Measurements from ENCODE around the gene FARP2. TPM values are rescaled to one million over a fixed set of nuclear protein-coding genes. Genes with fewer than 3 reads are reported as not detected.

The FARP2 gene
- total and polyA plus RNA-seq, 2 of the 4 experiments (the other 2 are of a cell fraction), result 17.1 to 30.8 TPM

DNA sequence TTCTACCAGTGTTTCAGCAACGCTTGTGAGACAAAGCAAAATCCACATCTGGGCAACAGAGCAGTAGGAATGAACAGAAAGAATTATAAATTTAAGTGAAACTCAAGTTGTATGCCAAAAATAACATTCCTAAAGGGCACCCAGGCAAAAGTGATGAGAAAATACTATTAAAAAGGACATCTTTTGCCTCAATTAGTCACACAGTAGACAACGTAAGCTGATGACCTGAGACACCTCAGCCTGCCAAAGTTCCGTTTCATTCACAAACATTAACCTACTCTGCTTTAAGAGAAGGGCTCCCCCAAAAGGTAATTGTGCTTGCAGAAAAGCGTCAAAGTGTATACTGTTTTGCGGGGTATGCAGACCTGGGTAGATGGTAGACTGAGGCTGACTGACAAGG, 47.8 kb upstream of the FARP2 start:
- no peak overlapping the region for H4K91ac ChIP-seq (ENCODE audit: insufficient read depth, low read depth, low read length)
- no peak overlapping the region for H4K8ac ChIP-seq (ENCODE audit: low read depth in 2 of 2, low read length in 2 of 2)
- 0 out of 2 replicates have a peak, but pooled peaks cover 7% of the 10 kb centered on the region for H3K4me1 ChIP-seq (ENCODE audit: control insufficient read depth, insufficient read depth, low read length)
- peaks cover 67% of the 10 kb centered on the region for H4K20me1 ChIP-seq (ENCODE audit: insufficient read depth, low read length)
- in situ Hi-C loops (cut with MboI; ENCODE audit: low sequenced_read_pairs) (no loop called here), intact Hi-C loops (cut with micrococcal nuclease) (no loop called here), dilution Hi-C loops (cut with HindIII; ENCODE audit: low sequenced_read_pairs, unreplicated experiment) (no loop called here)
- H2BK5ac ChIP-seq (ENCODE audit: low read depth, low read length, poor library complexity, severe bottlenecking), result no peak overlapping the region
- no peaks in the 10 kb centered on the region for H3K9me3 ChIP-seq (ENCODE audit: control insufficient read depth, insufficient read depth, low read length)
- H4K5ac ChIP-seq (ENCODE audit: low read depth, low read length), result no peak overlapping the region
- H3K9me1 ChIP-seq (ENCODE audit: insufficient read depth, low read length), result peaks cover 37% of the 10 kb centered on the region
- no peak overlapping the region for H2BK20ac ChIP-seq (ENCODE audit: low read depth, low read length)
- H3K27ac ChIP-seq (ENCODE audit: insufficient read depth, low read length), result no peak overlapping the region
- no peak overlapping the region for H2BK15ac ChIP-seq (ENCODE audit: low read depth, low read length)
- ATAC-seq (ENCODE audit: low read depth) (no peak), DNase-seq (no peak)
- no peaks in the 10 kb centered on the region for H3K27me3 ChIP-seq (ENCODE audit: control insufficient read depth, insufficient read depth, low read length)
- peaks cover 5% of the 10 kb centered on the region; the same call in 1 of the 2 replicates for H3K36me3 ChIP-seq (ENCODE audit: control insufficient read depth, insufficient read depth, low read length)
- no peak overlapping the region for H3K4me3 ChIP-seq (ENCODE audit: insufficient read depth, low read depth, low read length)
- H3K23ac ChIP-seq (ENCODE audit: low read depth, low read length), result no peak overlapping the region
- H2AFZ ChIP-seq (replicated peaks; ENCODE audit: low read length, poor library complexity), result no peak overlapping the region
- H2AK9ac ChIP-seq (replicated peaks; ENCODE audit: low read depth, low read length, poor library complexity), result no peak overlapping the region
- no peak overlapping the region for H2AK5ac ChIP-seq (ENCODE audit: low read depth, low read length)
- no peak overlapping the region for H3K14ac ChIP-seq (replicated peaks; ENCODE audit: low read depth, low read length)
- TF ChIP-seq, protein P1, sequence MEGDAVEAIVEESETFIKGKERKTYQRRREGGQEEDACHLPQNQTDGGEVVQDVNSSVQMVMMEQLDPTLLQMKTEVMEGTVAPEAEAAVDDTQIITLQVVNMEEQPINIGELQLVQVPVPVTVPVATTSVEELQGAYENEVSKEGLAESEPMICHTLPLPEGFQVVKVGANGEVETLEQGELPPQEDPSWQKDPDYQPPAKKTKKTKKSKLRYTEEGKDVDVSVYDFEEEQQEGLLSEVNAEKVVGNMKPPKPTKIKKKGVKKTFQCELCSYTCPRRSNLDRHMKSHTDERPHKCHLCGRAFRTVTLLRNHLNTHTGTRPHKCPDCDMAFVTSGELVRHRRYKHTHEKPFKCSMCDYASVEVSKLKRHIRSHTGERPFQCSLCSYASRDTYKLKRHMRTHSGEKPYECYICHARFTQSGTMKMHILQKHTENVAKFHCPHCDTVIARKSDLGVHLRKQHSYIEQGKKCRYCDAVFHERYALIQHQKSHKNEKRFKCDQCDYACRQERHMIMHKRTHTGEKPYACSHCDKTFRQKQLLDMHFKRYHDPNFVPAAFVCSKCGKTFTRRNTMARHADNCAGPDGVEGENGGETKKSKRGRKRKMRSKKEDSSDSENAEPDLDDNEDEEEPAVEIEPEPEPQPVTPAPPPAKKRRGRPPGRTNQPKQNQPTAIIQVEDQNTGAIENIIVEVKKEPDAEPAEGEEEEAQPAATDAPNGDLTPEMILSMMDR (conservative IDR thresholded peaks at IDR 0.05; ENCODE audit: low read depth, low read length), result no peak
- TF ChIP-seq, protein P2, sequence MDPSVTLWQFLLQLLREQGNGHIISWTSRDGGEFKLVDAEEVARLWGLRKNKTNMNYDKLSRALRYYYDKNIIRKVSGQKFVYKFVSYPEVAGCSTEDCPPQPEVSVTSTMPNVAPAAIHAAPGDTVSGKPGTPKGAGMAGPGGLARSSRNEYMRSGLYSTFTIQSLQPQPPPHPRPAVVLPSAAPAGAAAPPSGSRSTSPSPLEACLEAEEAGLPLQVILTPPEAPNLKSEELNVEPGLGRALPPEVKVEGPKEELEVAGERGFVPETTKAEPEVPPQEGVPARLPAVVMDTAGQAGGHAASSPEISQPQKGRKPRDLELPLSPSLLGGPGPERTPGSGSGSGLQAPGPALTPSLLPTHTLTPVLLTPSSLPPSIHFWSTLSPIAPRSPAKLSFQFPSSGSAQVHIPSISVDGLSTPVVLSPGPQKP (IDR thresholded peaks at IDR 0.05; ENCODE audit: borderline replicate concordance, low read depth, low read length), result no peak
- TF ChIP-seq CEBPB (IDR thresholded peaks at IDR 0.05; ENCODE audit: low read depth, low read length), result no peak
- TF ChIP-seq MAZ (IDR thresholded peaks at IDR 0.05; ENCODE audit: borderline replicate concordance, low read depth, low read length), result no peak
- no peak for TF ChIP-seq MXI1 (IDR thresholded peaks at IDR 0.05; ENCODE audit: borderline replicate concordance, low read depth, low read length)
- WGBS, 2 experiments (ENCODE audit: extremely low coverage in 2 of 2, insufficient read length in 1 of 2), result 60% methylated on average over 1 of the region's 5 CpGs; no CpG with 5 or more reads in 1 of the 2 experiments
- BruUV-seq (replicated peaks), result no TSS peak
- ChIA-PET POLR2A (ENCODE audit: unreplicated experiment) (no interaction called here), CTCF (interaction anchor here (0.5 kb wide), 1 partner anchor 47 kb away, joined by 4 read pairs; no protein-coding TSS in a partner anchor)
- no peak overlapping the region for H3K4me2 ChIP-seq (ENCODE audit: low read depth, low read length)
- no peak overlapping the region for H2BK120ac ChIP-seq (ENCODE audit: low read depth, low read length)
- no peak overlapping the region for H3K9ac ChIP-seq (ENCODE audit: low read depth, low read length)
- H3K79me1 ChIP-seq (ENCODE audit: low read depth in 1 of 2, low read length in 2 of 2), result peaks cover 15 to 80% of the 10 kb centered on the region in 2 experiments; a peak in 3 of 4 replicates
- no peak overlapping the region for H3K18ac ChIP-seq (ENCODE audit: low read depth, low read length)
- H3K56ac ChIP-seq (ENCODE audit: extremely low read depth, insufficient read depth, low read length), result no peak overlapping the region
- no peak overlapping the region for H3K4ac ChIP-seq (ENCODE audit: low read depth, low read length)

All from IMR-90 (cell line).